ENCODE measurements around the gene PLEK. TPM values are rescaled to one million over a fixed set of nuclear protein-coding genes. Genes with fewer than 3 reads are reported as not detected.

Gene PLEK
- total and polyA plus RNA-seq, 9 of the 15 experiments (the other 6 are each of a cell fraction or from before 2014, with no cell fraction given): 0.14 to 1.2 (median 0.36) TPM

GRCh38 chr2:68345129-68345875 is 19.8 kb upstream of the PLEK start:
- WGBS (ENCODE audit: insufficient coverage, low coverage, missing lambda C conversion rate): 47% methylated on average over 9 of the region's 9 CpGs

More at GRCh38 chr2:68345129-68345875, 19.8 kb upstream of the PLEK start:
- in situ Hi-C loops (cut with MboI): no loop called here
- no peak for ATAC-seq
- H3K9me3 ChIP-seq (replicated peaks; ENCODE audit: control insufficient read depth, insufficient read depth, low read depth, low read length): no peaks in the 10 kb centered on the region; the same call in 1 of the 2 replicates
- no peak for FAIRE-seq
- no peak overlapping the region for H3K9ac ChIP-seq (ENCODE audit: insufficient read depth in 1 of 2, low read depth in 2 of 2, low read length in 2 of 2)
- TF ChIP-seq ZNF699 (CRISPR knock-in tag; IDR thresholded peaks at IDR 0.05; ENCODE audit: insufficient replicate concordance): no peak
- no peak for TF ChIP-seq TOE1 (IDR thresholded peaks at IDR 0.05; ENCODE audit: borderline replicate concordance)
- no peak for TF ChIP-seq TOE1 (CRISPR knock-in tag; IDR thresholded peaks at IDR 0.05; ENCODE audit: borderline replicate concordance, low read depth)
- no peak for TF ChIP-seq GATAD2B (IDR thresholded peaks at IDR 0.05; ENCODE audit: borderline replicate concordance)
- no peak for TF ChIP-seq MCM3 (IDR thresholded peaks at IDR 0.05)
- TF ChIP-seq NR2F6 (CRISPR knock-in tag; IDR thresholded peaks at IDR 0.05): no peak
- no peak for TF ChIP-seq ZNF212 (CRISPR knock-in tag; IDR thresholded peaks at IDR 0.05)
- no peak for TF ChIP-seq CAMTA2 (CRISPR knock-in tag; conservative IDR thresholded peaks at IDR 0.05)
- no peak for TF ChIP-seq BRD9 (IDR thresholded peaks at IDR 0.05; ENCODE audit: low read depth, partially characterized antibody)
- no peak for TF ChIP-seq HOXB6 (CRISPR knock-in tag; IDR thresholded peaks at IDR 0.05; ENCODE audit: borderline replicate concordance)
- no peak for TF ChIP-seq ZNF507 (tag; conservative IDR thresholded peaks at IDR 0.05)
- TF ChIP-seq ZNF79 (CRISPR knock-in tag; IDR thresholded peaks at IDR 0.05; ENCODE audit: low read depth): no peak
- no peak for TF ChIP-seq MCM5 (IDR thresholded peaks at IDR 0.05; ENCODE audit: low read depth)
- TF ChIP-seq KLF1 (tag; IDR thresholded peaks at IDR 0.05): no peak
- TF ChIP-seq PHB2 (IDR thresholded peaks at IDR 0.05; ENCODE audit: low read depth): no peak
- no peaks in the 10 kb centered on the region for H3K79me2 ChIP-seq (ENCODE audit: control insufficient read depth, insufficient read depth, low read length)
- H3K4me1 ChIP-seq (replicated peaks in 1 of 2; ENCODE audit: control insufficient read depth in 2 of 2, insufficient read depth in 2 of 2, low read length in 2 of 2): no peaks in the 10 kb centered on the region; a peak in 1 of 5 replicates
- H3K9me1 ChIP-seq (ENCODE audit: control insufficient read depth, insufficient read depth, low read length): no peaks in the 10 kb centered on the region
- H4K20me1 ChIP-seq (replicated peaks; ENCODE audit: control insufficient read depth, insufficient read depth, low read length): no peaks in the 10 kb centered on the region
- no peak overlapping the region for H3K4me3 ChIP-seq
- ChIA-PET POLR2A (interaction anchor here (0.8 to 1.2 kb wide), 2 partner anchors 12 to 13 kb away, joined by 3 read pairs; no protein-coding TSS in a partner anchor), CTCF (ENCODE audit: low intra/inter-chr PET ratio) (no interaction called here)
- no peak overlapping the region for H3K27ac ChIP-seq (ENCODE audit: extremely low read depth, low read depth, low read length)
- peak overlapping the region; percentile 58; the same call in 1 of the 2 replicates for H2AFZ ChIP-seq (ENCODE audit: low read depth, low read length)
- no peaks in the 10 kb centered on the region for H3K36me3 ChIP-seq (ENCODE audit: control insufficient read depth, insufficient read depth, low read length)
- no peak for DNase-seq (ENCODE audit: extremely low read depth in 1 of 4, low spot score in 3 of 4)
- H3K27me3 ChIP-seq (ENCODE audit: control insufficient read depth in 2 of 2, insufficient read depth in 2 of 2, low read length in 2 of 2): no peaks in the 10 kb centered on the region
- H3K4me2 ChIP-seq (ENCODE audit: insufficient read depth, low read length): no peak overlapping the region
- no TSS peak for BruUV-seq (replicated peaks)
- intact Hi-C loops (cut with micrococcal nuclease): no loop called here
